PFSK-1 (cell line): ENCODE data around the gene TXNDC12.

ENCODE experiments used
- FOXP2 ChIP-seq: optimal IDR thresholded peaks from 2 replicates; pipeline ENCODE3; 2011; ENCODE audit warnings: borderline replicate concordance, control low read depth, inconsistent platforms; ENCODE audit not compliant: insufficient read depth; ENCODE audit errors: extremely low read length, extremely low read depth
- POLR2AphosphoS5 ChIP-seq: IDR thresholded peaks from 2 replicates; pipeline ENCODE4 v1.6.1; 2012; ENCODE audit warnings: low read depth, mild to moderate bottlenecking, control low read depth, low read length, moderate library complexity
- SIN3A ChIP-seq: IDR thresholded peaks from 2 replicates; pipeline ENCODE4 v1.6.1; 2012; ENCODE audit warnings: mild to moderate bottlenecking, low read length, moderate library complexity, borderline replicate concordance; ENCODE audit not compliant: insufficient read depth
- TAF1 ChIP-seq: IDR thresholded peaks from 2 replicates; pipeline ENCODE4 v1.6.1; 2012; ENCODE audit warnings: low read length, control low read depth, borderline replicate concordance; ENCODE audit not compliant: insufficient read depth
- TF ChIP-seq, protein P1 (sequence below), 2 experiments: IDR thresholded peaks; 2 replicates each; pipeline versions ENCODE4 v1.6.1 to v1.8.0; 2011 to 2012; ENCODE audit warnings: low read depth in 2 of 2, low read length in 2 of 2, control low read depth in 1 of 2, inconsistent platforms in 1 of 2, mild to moderate bottlenecking in 1 of 2, moderate library complexity in 1 of 2; ENCODE audit not compliant: insufficient read depth in 1 of 2

TXNDC12 gene

DNA sequence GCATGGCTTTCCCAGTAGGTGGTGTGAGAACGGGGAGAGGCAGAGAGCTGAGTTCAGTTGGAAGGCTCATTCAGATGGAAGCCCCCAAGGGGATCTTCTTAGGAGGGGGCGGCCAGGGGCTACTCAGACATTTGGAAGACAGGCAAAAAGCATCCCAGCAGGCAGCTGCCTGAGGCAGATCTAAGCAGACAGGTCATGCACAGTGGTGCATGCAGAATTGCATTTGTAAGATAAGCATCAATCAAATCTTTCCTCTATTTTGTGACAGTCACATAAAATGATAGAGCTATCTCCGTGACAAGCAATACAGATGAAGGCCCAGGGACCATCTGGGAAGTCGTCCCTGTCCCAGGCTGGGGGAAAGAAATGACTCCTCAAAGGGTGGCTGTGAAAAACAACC is 68.3 kb downstream of the TXNDC12 start:
- no peak for TF ChIP-seq SIN3A
- no peak for TF ChIP-seq POLR2AphosphoS5
- TF ChIP-seq, protein P1, sequence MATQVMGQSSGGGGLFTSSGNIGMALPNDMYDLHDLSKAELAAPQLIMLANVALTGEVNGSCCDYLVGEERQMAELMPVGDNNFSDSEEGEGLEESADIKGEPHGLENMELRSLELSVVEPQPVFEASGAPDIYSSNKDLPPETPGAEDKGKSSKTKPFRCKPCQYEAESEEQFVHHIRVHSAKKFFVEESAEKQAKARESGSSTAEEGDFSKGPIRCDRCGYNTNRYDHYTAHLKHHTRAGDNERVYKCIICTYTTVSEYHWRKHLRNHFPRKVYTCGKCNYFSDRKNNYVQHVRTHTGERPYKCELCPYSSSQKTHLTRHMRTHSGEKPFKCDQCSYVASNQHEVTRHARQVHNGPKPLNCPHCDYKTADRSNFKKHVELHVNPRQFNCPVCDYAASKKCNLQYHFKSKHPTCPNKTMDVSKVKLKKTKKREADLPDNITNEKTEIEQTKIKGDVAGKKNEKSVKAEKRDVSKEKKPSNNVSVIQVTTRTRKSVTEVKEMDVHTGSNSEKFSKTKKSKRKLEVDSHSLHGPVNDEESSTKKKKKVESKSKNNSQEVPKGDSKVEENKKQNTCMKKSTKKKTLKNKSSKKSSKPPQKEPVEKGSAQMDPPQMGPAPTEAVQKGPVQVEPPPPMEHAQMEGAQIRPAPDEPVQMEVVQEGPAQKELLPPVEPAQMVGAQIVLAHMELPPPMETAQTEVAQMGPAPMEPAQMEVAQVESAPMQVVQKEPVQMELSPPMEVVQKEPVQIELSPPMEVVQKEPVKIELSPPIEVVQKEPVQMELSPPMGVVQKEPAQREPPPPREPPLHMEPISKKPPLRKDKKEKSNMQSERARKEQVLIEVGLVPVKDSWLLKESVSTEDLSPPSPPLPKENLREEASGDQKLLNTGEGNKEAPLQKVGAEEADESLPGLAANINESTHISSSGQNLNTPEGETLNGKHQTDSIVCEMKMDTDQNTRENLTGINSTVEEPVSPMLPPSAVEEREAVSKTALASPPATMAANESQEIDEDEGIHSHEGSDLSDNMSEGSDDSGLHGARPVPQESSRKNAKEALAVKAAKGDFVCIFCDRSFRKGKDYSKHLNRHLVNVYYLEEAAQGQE (IDR thresholded peaks at IDR 0.05; ENCODE audit: insufficient read depth in 1 of 2, low read depth in 2 of 2, low read length in 2 of 2) = no peak

DNA sequence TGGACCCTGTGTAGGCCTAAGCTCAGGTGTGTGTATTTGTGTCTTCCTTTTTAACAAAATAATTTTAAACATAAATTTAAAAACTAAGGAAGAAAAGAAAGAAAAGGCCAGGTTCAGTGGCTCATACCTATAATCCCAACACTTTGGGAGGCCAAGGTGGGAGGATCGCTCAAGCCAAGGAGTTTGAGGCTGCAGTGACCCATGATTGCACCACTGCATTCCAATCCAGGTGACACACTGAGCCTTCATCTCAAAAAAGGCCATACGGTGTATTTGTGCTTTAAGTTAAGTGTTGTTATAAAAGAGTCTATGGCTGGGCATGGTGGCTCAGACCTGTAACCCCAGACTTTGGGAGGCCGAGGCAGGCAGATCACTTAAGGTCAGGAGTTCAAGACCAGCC is 72.8 kb downstream of the TXNDC12 start:
- TF ChIP-seq, protein P1 (IDR thresholded peaks at IDR 0.05; ENCODE audit: insufficient read depth in 1 of 2, low read depth in 2 of 2, low read length in 2 of 2) = no peak
- TF ChIP-seq TAF1 (no peak), POLR2AphosphoS5 (no peak), SIN3A (no peak), FOXP2 (no peak)

DNA sequence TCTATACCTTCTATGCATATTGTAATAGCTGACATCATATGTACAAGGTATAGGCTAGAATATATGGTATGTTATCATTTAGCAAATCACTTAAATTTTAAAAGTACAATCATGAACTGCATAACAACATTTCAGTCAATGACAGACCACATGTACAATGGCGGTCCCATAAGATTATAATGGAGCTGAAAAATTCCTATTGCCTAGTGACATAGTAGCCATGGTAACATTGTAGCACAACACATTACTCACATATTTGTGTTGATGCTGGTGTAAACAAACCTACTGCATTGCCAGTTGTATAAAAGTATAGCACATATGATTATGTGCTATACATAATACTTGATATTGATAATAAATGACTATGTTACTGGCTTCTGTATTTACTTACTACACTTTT is 73.4 kb downstream of the TXNDC12 start:
- TF ChIP-seq TAF1 = no peak
- TF ChIP-seq, protein P1 (IDR thresholded peaks at IDR 0.05; ENCODE audit: insufficient read depth in 1 of 2, low read depth in 2 of 2, low read length in 2 of 2) = no peak
- TF ChIP-seq FOXP2 = no peak
- TF ChIP-seq POLR2AphosphoS5 = no peak
- TF ChIP-seq SIN3A = no peak

DNA sequence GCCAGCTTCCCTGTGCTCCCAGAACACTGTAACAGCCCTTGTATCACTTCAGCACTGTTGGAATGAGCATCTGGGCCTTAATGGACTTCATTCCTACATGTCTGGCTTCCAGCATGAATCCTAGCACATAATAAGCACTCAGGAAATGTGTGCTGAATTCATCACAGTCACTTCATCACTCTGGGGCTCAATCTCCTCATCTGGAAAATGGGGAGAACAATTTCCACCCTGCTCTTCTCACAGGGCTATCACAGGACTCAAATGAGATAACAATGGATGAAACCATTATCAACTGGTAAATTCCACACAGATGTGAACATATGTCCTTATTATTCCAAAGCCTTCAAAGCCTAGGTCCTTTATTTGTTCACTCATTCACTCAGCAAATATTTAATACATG is 76.9 kb downstream of the TXNDC12 start:
- TF ChIP-seq TAF1 (no peak), SIN3A (no peak), POLR2AphosphoS5 (no peak), FOXP2 (no peak)
- TF ChIP-seq, protein P1 (IDR thresholded peaks at IDR 0.05; ENCODE audit: insufficient read depth in 1 of 2, low read depth in 2 of 2, low read length in 2 of 2) = no peak

DNA sequence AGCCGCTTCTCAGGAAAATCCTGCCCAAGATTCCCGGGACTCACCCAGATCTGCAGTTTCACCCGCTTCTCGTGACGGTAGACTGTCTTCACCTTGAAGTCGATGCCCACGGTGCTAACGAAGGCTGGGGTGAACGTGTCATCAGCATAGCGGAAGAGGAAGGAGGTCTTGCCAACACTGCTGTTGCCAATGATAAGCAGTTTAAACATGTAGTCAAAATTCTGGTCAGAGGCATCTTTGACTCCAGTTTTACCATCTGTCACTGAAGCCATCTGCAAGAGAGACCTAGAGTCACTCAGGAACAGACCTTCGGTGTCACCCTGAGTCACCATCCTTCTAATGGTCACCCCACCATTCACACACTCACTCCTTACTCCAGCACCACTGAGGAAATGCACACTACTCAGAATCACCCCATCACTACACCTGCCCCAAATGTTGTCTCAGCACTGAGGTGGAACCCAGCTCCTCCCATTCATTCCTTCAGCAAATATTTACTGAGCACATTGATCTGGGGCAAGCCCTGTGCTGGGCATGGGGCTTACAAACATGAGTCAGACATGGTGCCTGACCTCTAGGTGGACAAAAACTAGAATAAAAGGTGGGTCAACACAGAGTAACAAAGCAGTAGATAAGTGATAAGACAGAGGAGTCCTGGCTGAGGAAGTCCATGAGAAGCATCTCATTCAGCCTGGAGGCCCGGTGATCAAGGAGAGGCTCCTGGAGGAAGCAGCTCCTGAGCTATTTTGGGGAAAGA is 78.0 kb downstream of the TXNDC12 start:
- TF ChIP-seq, protein P1 (IDR thresholded peaks at IDR 0.05; ENCODE audit: insufficient read depth in 1 of 2, low read depth in 2 of 2, low read length in 2 of 2) = no peak
- no peak for TF ChIP-seq POLR2AphosphoS5
- TF ChIP-seq FOXP2 = no peak
- no peak for TF ChIP-seq SIN3A
- TF ChIP-seq TAF1 = no peak
